Medulla oblongata (tissue), 1 donor: ENCODE measurements around the gene RUBCN.
"Not testable (repeated sequence)": the region's sequence is repeated elsewhere in the genome, so short reads cannot be mapped to it uniquely, and the experiment has no call there.

Experiments used
- DNase-seq: peaks from one replicate; pipeline ENCODE4 v3.0.0-alpha.2; 2015; ENCODE audit errors: extremely low spot score

Gene RUBCN

DNA sequence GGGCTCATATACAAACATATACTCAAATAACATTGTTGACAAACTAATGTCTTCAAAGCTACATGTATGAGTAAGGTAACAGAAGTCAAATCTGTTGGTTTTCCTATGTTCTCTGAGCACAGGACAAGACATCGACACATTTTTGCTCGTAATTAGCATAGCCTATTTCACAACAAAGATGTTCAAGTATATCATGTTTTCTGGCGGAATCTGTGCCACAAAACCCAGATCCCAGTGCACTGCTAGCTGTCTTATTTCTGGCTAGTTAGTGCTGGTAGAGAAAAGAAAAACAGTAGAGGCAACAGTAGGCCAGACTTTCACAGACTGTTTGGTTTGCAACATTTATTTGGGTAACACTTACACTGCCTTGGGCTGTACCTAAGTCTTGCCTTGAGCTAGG is 51.2 kb downstream of the RUBCN start:
- no peak for DNase-seq

DNA sequence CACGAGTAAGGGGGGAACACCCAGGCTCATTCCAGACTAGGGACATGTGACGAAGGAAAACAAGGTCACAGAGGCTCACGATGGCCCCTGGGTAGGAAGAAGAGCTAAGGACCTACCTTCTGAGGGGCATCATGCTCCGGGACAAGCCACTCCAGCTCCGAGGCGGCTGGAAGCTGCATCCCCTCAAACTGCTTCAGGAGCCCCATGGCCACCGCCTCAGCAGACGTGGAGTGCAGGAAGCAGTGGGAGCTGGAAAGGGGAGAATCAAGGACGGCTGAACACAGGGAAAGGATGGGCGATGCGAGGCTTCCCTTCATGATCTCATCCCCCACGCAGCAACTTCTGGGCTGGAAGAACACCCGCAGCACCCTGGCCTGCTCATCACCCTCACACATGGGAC is 53.5 kb downstream of the RUBCN start:
- DNase-seq: no peak

DNA sequence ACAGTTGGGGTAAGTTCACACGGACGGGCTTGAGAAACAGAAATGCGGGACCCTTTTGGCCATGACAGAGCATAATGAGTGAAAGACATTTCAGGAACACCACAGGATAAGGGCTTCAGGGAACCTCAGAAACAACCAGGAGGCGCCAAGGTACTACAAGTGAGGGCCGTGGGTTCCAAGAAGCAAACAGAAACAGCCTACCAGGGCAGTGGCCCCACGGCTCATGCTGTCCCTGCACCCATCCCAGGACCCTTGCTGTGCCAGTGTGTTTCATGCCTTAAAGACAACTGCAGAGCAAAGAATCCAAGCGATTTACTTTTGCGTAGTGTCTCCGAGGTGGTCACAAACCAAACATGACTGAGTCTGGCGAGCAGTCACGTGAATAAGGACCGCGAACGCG is 54.0 kb downstream of the RUBCN start:
- no peak for DNase-seq

DNA sequence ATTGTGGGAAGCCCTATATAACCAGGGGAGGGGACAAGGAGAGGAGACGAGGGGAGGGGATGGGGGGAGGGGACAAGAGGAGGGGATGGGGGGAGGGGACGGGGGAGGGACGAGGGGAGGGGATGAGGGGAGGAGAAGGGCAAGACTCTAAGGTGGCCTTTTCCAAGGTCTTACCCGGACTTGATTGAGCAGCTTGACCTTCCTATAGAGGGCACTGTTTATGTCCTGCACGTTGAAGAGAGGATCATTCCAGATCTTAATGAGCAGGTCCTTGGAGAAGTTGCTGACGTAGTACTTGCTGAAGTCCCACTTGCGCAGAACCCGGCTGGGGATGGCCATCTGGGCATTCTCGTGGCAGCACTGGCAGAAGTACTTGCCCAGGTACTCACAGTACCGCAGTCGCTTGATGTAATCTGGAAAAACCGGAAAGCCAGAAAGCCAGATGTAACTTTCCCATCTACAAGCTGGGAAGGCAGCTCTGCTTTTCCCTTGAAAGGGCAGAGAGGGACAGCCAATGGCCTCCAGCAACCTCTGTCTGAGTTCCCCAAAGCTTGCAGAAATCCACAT is 55.7 kb downstream of the RUBCN start:
- DNase-seq: no peak

DNA sequence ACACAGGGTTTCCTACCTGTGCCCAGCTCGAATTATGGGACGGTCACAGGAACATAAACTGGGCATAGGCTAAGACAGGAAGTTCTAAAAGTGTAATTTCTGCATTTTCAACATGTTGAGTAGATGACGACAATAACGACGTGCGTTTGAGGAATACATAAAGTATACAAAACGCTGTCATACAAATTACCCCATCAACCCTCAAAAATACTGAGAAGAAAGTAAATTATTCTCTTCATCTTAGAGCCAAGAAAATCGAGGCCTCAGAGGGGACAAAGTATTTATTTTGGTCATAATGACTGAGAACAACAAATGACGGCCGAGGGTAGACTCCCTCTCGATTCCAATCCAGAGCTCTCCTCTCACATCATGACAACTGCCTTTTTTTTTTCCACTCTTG is 60.8 kb downstream of the RUBCN start:
- DNase-seq: no peak

DNA sequence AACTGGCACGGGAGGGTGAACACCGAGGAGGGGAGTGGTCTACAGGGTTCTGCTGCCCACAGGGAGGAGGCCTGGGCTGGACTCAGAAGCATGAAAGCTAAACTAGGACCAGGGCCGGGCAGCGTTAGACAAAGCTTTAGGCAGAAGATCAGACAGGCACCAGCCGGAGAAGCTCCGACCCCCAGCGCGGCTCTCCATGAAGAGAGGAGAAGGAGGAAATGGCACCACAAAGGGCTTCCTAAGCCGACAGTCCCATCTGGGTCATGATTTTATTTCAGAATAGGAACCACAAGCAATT is 61.2 kb downstream of the RUBCN start:
- no peak for DNase-seq

DNA sequence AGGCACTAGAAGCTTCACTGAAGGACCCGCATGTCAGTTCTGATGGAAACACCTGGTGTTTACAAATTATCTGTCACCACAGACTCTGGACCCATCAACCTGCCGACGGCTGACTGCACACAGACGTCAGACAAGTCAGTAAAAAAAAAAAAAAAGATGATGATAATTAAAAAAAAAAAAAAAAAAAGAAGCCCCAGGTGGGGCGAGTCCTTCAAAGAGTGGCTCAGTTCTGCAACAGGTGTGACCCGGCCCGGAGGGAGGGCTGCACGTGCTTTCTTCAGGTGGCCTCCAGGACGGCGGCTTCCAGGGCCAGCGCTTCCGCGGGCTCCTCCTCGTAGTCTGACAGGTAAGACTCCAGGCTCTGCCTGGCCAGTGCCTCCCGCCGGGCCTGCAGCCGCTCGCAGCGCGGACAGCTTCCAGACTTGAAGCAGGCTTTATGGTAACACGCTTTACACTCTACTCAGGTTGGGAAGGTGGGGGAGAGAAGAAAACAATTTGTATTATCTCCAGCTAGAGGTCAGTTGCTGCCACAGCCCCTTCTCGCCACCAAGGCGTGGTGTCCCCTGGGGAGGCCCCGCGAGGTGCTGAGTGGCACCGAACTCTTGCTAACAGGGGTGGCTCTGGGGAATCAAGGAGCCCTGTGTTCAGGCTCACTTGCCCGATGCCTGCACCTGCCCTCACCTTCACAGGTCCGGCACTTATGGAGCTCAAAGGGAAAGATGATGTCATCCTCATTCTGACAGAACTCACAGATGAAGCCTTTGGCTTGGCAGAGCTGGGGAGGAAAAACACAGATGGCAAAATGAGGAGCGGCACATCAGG is 61.8 kb downstream of the RUBCN start:
- DNase-seq: no peak

DNA sequence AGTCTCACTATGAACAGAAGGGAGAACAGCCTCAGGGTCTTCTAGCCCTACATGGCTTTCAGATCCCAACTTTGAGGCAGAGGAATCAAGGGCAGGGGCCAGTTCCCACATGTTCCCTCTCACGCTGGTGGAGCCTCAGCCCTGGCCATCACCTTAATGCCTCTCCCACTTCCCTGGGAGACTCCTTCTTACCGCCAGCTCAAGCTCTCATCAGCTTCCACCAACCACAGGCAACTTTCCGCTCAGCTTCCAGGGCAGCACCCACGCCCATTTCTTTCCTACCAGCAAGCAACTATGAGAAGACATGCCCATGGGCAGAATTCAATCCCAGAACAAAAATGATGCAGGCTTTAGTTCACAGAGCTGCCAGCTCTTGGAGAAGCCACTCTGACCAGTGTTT is 63.5 kb downstream of the RUBCN start:
- DNase-seq: no peak

DNA sequence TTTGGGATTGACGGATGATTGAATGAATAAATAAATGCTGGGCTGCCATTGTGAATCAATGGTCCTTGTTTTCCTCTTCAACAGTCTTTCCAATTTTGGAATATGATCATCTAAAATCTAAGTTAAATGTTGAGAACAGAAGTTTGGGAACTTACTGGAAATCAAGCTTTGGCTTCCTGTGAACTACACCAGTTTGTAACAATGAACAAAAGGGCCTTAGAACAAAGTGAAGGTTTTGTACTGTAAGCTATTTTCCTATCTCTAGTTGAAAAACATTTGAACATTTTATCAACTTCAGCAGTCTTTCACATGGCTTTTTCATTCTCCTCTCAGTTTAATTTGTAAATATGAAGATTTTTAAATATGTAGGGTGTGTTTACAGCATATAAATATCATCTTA is 66.3 kb downstream of the RUBCN start:
- no peak for DNase-seq

DNA sequence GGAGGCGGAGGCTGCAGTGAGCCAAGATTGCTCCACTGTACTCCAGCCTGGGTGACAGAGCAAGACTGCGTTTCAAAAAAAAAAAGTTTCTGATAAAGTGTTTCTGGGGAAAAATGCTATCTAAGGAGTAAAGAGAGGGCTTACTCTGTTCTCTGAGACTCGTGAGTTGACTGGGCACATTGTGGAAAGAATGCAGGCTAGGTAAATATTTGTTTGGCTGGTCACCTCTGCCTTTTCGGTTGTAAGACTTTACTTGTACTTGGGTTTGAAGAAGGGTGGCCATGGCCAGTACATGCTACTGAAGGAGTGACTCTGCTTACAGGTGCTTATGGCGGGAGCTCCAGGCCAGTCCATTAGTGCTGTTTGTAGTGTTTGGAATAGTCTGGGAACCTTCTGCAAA is 68.7 kb downstream of the RUBCN start:
- no peak for DNase-seq

DNA sequence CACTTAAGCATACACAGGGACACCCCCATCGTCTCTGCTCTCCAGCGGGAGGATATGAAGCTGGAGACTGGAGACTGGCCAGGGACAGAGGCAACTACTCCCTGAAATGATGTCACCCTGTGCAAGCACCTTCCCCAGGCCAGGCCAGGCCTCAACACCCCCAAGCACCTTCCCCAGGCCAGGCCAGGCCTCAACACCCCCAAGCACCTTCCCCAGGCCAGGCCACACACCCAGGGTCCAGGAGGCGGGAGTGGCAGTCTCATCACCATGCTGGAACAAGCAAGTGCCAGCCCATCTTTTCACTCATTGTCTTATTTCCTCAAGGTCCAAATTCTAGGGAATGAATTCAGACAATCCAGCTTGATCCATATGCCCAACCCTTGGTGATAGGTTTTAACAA is 69.4 kb downstream of the RUBCN start:
- not testable (repeated sequence) for DNase-seq

DNA sequence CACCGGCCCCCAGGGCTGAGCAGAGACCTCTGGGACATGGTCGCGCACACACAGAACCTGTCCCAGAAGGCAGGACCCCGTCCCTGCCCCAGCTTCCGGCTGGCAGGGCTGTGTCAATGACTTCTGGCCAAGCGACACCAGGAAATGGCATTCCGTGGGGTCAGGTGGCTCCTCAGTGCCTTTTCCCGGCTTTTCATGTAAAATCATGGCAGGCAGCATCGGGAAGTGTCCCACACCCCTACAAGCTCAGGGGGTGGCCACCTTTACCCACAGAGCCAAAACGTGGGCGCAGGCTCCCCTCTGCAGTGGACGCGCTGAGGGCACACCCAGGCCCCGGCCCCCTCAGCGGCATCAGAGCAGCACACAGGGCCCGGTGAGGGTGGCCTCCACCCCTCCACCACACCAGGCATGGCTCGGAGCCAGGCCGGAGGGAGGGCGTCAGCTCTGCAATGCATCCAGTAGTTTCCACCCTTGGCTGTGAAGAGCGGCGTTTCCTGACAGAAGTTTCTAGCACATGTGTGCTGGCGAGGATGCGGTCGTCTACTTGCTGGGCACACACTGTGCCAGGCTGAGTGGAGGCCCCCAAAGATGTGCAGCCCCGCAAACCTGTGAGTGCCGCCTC is 70.4 kb downstream of the RUBCN start:
- DNase-seq: not testable (repeated sequence)

DNA sequence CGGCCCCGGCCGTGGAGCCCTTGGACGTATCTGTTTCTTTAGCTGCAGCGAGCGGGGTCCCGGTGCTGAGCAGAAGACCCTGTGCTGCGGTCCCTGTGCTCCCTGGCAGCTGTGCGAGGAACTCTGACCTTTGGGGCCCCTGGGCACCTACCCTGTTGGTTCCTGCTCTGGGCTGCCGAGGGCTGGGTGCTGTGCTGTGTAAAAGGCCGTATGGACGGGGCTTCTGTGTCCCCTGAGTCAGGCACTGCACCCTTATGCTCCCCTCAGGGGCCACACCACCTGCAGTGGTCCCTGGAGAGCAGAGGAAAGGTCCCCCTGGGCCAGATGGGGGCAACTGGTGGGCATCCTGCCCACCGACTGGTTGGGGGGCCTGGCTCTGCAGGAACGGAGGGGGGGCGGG is 71.2 kb downstream of the RUBCN start:
- DNase-seq: not testable (repeated sequence)

DNA sequence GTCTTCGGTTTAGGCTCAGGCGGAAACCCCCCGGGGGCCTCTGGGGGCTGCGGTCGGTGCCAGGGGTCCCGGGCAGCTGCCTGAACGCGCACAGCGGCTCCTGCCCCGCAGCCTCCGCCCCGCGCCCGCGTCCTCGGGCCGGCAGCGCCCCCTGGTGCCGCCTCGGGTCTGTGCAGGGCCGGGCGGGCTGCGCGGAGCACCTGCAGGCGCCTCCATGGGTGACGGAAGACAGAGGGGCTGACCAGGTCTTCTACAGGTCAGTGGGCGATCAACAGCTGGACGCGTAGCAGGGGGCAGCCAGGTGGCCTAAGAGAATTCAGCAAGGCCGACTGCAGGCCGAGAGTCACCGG is 71.6 kb downstream of the RUBCN start:
- DNase-seq: not testable (repeated sequence)

DNA sequence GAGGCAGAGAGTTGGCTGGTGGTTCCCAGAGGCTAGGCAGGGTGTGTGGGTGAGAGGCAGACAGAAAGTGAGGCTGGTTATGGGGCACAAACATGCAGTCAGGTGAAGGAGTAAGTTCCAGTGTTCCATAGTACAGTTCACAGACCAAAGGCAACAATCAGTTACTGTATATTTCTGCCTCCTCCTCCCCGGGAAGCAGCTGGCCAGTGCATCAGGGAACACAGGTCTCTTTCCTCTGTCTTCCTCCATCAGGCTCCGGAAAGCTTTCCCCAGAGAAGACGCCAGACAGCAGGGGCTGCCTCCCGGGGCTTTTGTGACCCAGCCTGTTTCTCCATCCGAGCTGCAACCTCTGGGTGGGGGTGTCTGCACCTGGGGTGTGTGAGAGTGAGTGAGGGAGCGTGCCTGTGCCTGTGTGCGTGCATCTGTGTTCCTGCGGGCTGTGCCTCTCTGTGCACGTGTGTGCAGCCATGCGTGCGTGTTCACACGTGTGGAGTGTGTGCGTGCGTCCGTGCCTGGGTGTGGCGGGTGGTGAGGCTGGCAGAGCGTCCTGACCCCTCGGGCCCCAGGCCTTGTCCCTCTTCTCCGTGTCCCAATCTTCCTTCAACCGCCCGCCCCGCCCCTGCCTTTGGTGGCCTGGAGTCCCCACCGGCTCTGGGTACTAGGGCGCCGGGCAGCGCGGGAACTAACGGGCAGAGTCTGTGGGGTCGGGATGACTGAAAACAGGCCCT is 72.1 kb downstream of the RUBCN start:
- DNase-seq: not testable (repeated sequence)

DNA sequence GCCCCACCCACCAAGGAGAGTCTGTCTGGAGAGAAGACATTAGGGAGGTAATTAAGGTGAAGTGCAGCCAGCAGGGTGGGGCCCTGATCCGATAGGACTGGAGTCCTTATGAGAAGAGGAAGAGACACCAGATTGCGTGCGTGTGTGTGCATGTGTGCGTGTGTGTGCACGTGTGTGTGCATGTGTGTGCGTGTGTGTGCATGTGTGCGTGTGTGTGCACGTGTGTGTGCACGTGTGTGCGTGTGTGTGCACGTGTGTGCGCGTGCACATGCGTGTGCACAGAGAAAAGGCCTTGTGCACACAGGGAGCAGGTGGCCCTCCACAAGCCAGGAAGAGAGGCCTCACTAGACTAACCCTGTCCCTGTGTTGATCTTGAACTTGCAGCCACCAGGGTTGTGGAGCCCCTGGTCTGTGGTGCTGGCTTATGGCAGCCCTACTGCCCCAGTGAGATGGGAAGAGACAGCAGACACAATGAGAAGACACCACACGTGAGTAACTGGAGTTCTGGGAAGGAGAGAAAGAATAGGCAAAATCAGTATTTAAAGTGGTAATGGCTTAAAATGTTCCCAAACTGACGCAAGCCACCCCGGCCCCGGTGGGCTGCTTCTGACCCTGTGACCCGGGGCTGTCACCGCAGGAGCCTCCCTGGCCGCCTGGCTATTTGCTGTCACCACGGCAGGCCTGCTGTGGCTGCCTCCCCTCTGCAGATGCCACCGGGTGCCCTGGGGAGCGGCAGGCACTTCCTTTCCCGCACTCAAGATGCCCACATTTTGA is 73.2 kb downstream of the RUBCN start:
- not testable (repeated sequence) for DNase-seq

DNA sequence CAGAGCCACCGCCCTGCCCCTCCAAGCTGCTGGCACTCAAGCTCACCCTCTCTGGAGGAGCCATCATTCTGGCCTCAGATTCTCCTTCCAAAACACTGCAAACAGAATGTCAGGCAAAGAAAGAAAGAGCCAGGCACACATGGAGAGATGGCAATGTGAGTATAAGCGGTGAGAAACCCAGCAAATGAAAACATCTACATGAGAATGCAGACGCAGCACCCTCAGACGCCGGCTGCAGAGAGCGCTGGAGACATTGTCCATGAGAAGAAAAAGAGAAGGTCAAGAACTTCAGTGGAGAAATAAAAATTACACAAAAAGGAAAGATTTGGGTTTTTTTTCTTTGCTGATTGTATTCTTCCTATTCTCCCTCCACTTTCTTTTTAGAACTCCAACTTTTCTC is 74.4 kb downstream of the RUBCN start:
- peak; percentile 1 for DNase-seq

DNA sequence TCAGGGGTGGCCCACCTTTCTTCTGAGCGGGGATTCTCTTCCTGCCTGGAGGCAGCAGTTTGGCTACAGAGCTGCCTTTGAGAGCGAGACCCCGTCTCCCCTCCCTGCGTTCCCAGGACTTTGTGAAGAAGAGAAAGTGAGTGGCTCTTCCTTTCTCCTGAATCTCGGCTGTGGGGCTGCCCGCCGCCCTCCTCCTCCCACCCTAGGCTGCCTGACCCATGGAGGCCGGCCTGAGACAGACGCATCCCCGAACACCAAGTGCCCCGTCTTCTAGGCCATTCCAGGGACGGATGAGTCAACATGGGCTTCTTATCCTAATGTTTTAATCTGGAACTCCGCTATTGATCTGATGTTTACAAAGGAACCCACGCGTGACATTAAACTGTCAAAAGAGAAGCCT is 74.8 kb downstream of the RUBCN start:
- DNase-seq: not testable (repeated sequence)

DNA sequence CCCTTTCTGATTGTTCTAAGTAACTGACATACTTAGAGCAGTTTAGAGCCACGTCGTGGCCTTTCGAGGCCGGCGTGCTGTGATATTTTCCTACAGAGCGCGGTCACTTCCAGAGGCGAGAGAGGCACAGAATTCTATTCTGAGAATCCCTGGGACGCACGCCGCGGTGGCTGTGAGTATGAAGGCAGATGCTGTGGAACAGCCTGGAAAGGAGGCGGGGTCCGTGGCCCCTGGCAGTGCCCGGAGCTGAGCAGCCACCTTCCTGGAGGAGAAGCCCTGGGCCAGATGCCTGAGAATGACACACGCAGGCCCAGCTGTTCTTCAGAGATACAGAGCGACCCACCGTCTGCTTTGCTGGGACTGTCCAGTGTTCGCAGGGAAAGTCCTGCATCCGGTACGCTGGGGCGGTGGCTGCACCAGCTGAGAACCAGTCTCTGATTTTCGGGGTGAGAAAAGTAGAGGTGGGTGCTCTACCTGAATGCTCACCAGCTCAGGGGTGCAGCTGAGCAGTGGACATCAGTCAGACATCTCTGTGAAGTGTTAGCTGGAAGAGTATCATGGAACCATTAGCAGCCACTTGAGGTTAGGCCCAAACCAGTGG is 75.4 kb downstream of the RUBCN start:
- not testable (repeated sequence) for DNase-seq

DNA sequence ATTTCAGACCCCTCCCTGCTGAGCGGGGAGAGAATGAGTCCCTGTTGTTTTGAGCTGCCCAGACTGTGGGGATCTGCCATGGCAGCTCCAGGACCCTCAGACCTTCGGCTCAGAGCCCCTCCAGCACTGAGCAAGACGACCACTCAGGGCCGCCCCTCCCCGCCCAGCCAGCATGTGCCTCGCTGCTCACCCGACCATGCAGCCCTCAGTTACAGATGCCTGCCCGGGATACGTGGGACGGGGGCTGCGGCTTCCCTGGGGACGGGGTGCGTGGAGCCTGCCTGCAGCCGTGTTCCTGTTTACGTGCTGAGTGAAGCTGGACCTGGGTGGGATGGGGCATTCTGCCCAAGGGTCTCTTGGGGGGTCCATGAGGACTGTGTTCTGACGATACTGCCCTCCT is 77.0 kb downstream of the RUBCN start:
- peak; percentile 1 for DNase-seq

DNA sequence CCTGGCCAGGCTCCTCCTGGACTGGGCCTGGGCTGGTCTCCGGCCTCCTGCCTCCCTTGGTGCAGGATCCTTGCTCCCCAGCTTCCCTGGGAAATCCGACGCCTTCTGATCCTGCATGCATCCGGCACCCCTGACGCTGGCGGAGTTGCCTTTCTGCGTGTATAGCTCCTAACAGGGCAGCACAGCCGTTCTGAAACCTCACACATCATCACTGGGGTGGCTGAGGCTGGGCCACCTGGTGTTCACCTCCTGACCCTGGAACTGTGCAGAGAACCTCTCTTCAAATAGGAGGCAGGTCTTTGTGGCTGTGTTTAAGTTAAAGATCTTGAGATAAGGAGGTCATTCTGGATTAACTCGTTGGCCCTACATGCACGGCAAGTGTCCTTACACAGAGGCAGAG is 77.6 kb downstream of the RUBCN start:
- not testable (repeated sequence) for DNase-seq

DNA sequence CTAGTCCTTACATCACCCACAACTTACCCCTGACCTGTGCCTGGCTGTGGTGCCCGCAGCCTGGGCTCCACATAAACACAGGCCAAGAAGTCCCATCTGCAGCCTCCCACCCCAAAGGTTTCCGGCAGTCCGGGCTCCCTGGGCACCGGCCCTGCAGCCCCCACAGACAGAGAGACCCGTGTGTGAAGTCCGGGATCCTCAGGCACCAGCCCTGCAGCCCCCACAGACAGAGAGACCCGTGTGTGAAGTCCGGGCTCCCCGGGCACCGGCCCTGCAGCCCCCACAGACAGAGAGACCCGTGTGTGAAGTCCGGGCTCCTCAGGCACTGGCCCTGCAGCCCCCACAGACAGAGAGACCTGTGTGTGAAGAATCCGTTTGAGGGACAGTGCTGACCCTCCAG is 78.0 kb downstream of the RUBCN start:
- not testable (repeated sequence) for DNase-seq
